Globus pallidus (tissue), 1 donor: ENCODE data around the gene PPFIA2.
"Not testable (repeated sequence)": the region's sequence is repeated elsewhere in the genome, so short reads cannot be mapped to it uniquely, and the experiment has no call there.

Source experiments
- DNase-seq: peaks from one replicate; pipeline ENCODE4 v3.0.0-alpha.2; 2015; ENCODE audit warnings: low spot score

Gene PPFIA2

DNA sequence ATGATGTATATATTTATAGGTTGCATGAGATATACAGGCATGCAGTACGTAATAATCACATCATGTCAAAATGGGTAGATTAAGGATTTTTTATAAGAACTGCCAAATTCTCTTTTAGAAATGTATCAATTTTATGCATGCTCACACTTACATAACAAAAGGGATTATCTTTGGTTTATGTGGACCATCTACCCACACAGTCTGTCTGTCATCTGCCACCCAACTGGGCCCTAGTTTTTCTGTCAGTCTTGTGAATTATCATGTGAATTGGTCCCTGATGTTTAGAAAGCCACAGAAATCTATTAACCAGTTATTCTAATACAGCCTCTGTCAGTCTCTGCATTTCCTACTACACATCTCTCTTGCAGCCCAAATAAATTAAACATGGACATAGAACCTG lies 547.8 kb downstream of the PPFIA2 start:
- DNase-seq: no peak

DNA sequence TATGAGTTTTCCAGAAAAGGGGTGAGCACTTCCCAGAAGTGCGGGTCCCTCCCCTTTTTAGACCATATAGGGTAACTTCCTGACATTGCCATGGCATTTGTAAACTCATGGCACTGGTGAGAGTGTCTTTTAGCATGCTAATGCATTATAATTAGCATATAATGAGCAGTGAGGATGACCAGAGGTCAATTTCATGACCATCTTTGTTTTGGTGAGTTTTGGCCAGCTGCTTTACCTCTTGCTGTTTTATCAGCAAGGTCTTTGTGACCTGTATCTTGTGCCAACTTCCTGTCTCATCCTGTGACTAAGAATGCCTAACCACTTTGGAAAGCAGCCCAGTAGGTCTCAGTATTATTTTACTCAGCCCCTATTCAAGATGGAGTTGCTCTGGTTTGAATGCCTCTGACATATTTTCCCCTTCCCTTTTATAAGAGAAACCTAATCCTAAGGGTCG lies 549.4 kb downstream of the PPFIA2 start:
- not testable (repeated sequence) for DNase-seq

DNA sequence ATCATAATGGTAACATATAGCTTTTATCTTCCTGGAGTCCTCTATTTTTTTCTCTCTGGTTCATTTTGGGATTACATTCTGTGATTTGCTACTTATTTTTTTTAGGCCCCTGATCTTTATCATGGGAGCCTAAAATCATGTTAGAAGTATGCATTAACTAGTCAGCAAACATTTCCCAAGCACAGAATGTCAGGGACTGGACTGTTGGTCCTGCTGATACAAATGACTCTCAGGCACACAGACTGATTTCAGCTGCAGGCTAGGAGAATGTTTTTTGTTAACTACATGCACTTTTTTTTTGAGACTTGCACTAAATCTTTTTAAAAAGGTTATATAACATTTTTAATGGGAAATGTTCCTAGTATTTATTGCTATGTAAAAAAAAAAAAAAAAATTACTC lies 550.1 kb downstream of the PPFIA2 start:
- no peak for DNase-seq

DNA sequence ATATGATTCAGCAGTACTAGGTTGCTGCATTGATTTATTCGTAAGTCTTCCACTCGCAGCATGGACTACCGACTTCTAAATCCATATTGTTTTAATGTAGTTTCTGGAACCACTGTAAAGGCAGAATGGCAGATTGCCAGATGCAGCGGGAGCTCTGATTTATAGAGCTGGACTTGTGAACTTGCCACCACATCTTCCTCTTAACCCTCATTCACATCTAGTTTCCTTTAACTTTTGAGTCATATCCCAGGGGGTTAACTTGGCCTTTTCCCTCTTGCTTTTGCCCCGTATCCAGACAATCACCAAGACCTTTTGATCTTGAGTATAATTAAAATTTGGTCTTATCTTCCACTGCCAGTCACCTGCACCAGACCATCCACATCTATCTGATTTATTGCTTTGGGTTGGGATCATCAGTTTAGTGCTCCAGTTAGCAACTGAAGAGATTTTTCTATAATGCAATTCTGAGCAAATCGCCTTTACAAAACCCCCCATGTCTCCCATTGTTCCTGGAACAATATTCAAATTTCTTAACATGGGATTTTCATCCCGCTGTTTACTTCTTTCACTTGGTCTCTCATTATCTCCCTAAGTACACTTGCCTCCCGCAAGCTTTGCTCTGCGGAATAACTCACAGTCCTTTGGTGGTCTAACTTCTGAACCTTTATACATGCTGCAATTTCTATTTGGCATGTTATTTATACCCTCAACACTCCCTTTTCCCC lies 550.8 kb downstream of the PPFIA2 start:
- no peak for DNase-seq
